Measurements from ENCODE around the gene CTNNA2.

The CTNNA2 gene

GRCh38 chr2:79820281-79820680 lies 307.4 kb downstream of the CTNNA2 start:
- TF ChIP-seq REST (IDR thresholded peaks at IDR 0.05; ENCODE audit: low read depth) (no peak), EGR1 (IDR thresholded peaks at IDR 0.05) (no peak), EP300 (IDR thresholded peaks at IDR 0.05; ENCODE audit: borderline replicate concordance) (no peak), NFIC (IDR thresholded peaks at IDR 0.05) (no peak), TCF12 (IDR thresholded peaks at IDR 0.05; ENCODE audit: low read depth) (no peak), MAX (IDR thresholded peaks at IDR 0.05) (no peak), FOXM1 (IDR thresholded peaks at IDR 0.05; ENCODE audit: borderline replicate concordance, low read depth) (no peak), YY1 (IDR thresholded peaks at IDR 0.05; ENCODE audit: low read depth) (no peak), CREB1 (IDR thresholded peaks at IDR 0.05; ENCODE audit: low read depth) (no peak), USF1 (IDR thresholded peaks at IDR 0.05) (no peak), TAF1 (IDR thresholded peaks at IDR 0.05; ENCODE audit: low read depth) (no peak), CEBPB (IDR thresholded peaks at IDR 0.05) (no peak), ZBTB7A (IDR thresholded peaks at IDR 0.05; ENCODE audit: low read depth) (no peak), TEAD4 (IDR thresholded peaks at IDR 0.05) (no peak), RAD21 (IDR thresholded peaks at IDR 0.05; ENCODE audit: low read depth) (no peak)

- TF ChIP-seq TAF1 (IDR thresholded peaks at IDR 0.05; ENCODE audit: low read depth) (no peak), TEAD4 (IDR thresholded peaks at IDR 0.05) (no peak), RAD21 (IDR thresholded peaks at IDR 0.05; ENCODE audit: low read depth) (no peak), YY1 (IDR thresholded peaks at IDR 0.05; ENCODE audit: low read depth) (no peak), CEBPB (IDR thresholded peaks at IDR 0.05) (no peak), NFIC (IDR thresholded peaks at IDR 0.05) (no peak), USF1 (IDR thresholded peaks at IDR 0.05) (no peak), MAX (IDR thresholded peaks at IDR 0.05) (no peak), FOXM1 (IDR thresholded peaks at IDR 0.05; ENCODE audit: borderline replicate concordance, low read depth) (no peak), REST (IDR thresholded peaks at IDR 0.05; ENCODE audit: low read depth) (no peak), ZBTB7A (IDR thresholded peaks at IDR 0.05; ENCODE audit: low read depth) (no peak), EP300 (IDR thresholded peaks at IDR 0.05; ENCODE audit: borderline replicate concordance) (no peak), CREB1 (IDR thresholded peaks at IDR 0.05; ENCODE audit: low read depth) (no peak), EGR1 (IDR thresholded peaks at IDR 0.05) (no peak), TCF12 (IDR thresholded peaks at IDR 0.05; ENCODE audit: low read depth) (no peak)
These were observed 309.3 kb downstream of the CTNNA2 start for GRCh38 chr2:79822136-79822535.

GRCh38 chr2:79824086-79824786 lies 311.4 kb downstream of the CTNNA2 start:
- no peak for TF ChIP-seq RAD21 (IDR thresholded peaks at IDR 0.05; ENCODE audit: low read depth)
- TF ChIP-seq TCF12 (IDR thresholded peaks at IDR 0.05; ENCODE audit: low read depth): no peak
- TF ChIP-seq YY1 (IDR thresholded peaks at IDR 0.05; ENCODE audit: low read depth): no peak
- TF ChIP-seq CREB1 (IDR thresholded peaks at IDR 0.05; ENCODE audit: low read depth): no peak
- no peak for TF ChIP-seq CEBPB (IDR thresholded peaks at IDR 0.05)
- TF ChIP-seq EP300 (IDR thresholded peaks at IDR 0.05; ENCODE audit: borderline replicate concordance): no peak
- no peak for TF ChIP-seq EGR1 (IDR thresholded peaks at IDR 0.05)
- TF ChIP-seq TEAD4 (IDR thresholded peaks at IDR 0.05): no peak

- TF ChIP-seq TAF1 (IDR thresholded peaks at IDR 0.05; ENCODE audit: low read depth): no peak
- TF ChIP-seq USF1 (IDR thresholded peaks at IDR 0.05): no peak
- no peak for TF ChIP-seq CREB1 (IDR thresholded peaks at IDR 0.05; ENCODE audit: low read depth)
- TF ChIP-seq NFIC (IDR thresholded peaks at IDR 0.05): no peak
- no peak for TF ChIP-seq REST (IDR thresholded peaks at IDR 0.05; ENCODE audit: low read depth)
- no peak for TF ChIP-seq FOXM1 (IDR thresholded peaks at IDR 0.05; ENCODE audit: borderline replicate concordance, low read depth)
- no peak for TF ChIP-seq RAD21 (IDR thresholded peaks at IDR 0.05; ENCODE audit: low read depth)
- no peak for TF ChIP-seq TCF12 (IDR thresholded peaks at IDR 0.05; ENCODE audit: low read depth)
- no peak for TF ChIP-seq EP300 (IDR thresholded peaks at IDR 0.05; ENCODE audit: borderline replicate concordance)
- no peak for TF ChIP-seq ZBTB7A (IDR thresholded peaks at IDR 0.05; ENCODE audit: low read depth)
- TF ChIP-seq TEAD4 (IDR thresholded peaks at IDR 0.05): no peak
- no peak for TF ChIP-seq MAX (IDR thresholded peaks at IDR 0.05)
- TF ChIP-seq CEBPB (IDR thresholded peaks at IDR 0.05): no peak
- TF ChIP-seq YY1 (IDR thresholded peaks at IDR 0.05; ENCODE audit: low read depth): no peak
These were observed 315.0 kb downstream of the CTNNA2 start for GRCh38 chr2:79827881-79828280.
